Measurements from ENCODE around the gene MST1R. TPM values are rescaled to one million over a fixed set of nuclear protein-coding genes. Genes with fewer than 3 reads are reported as not detected.

Gene MST1R
- total RNA-seq, 1 donor from 2014 or later: 0.99 TPM

GRCh38 chr3:49878686-49879085 lies 25.0 kb downstream of the MST1R start:
- DNase-seq (ENCODE audit: low read depth, low spot score): no peak

GRCh38 chr3:49877716-49878115 lies 26.0 kb downstream of the MST1R start:
- no peak for DNase-seq (ENCODE audit: low read depth, low spot score)

- DNase-seq (ENCODE audit: low read depth, low spot score): no peak
Measured at GRCh38 chr3:49876567-49876966, 27.1 kb downstream of the MST1R start.

GRCh38 chr3:49873623-49874022 lies 30.1 kb downstream of the MST1R start:
- no peak for DNase-seq (ENCODE audit: low read depth, low spot score)

- DNase-seq (ENCODE audit: low read depth, low spot score): no peak
Measured at GRCh38 chr3:49872801-49873281, 30.8 kb downstream of the MST1R start.

GRCh38 chr3:49871531-49872153 lies 32.0 kb downstream of the MST1R start:
- DNase-seq (ENCODE audit: low read depth, low spot score): no peak

GRCh38 chr3:49869525-49870126 lies 34.0 kb downstream of the MST1R start, which contains the start of gene CAMKV:
Gene CAMKV (minus strand): TSS chr3:49869906. CDS start chr3:49862388, 7,518 bp downstream.
- DNase-seq (ENCODE audit: low read depth, low spot score): no peak

GRCh38 chr3:49868862-49869466 lies 34.7 kb downstream of the MST1R start:
- DNase-seq (ENCODE audit: low read depth, low spot score): no peak

GRCh38 chr3:49867871-49868321 lies 35.8 kb downstream of the MST1R start:
- no peak for DNase-seq (ENCODE audit: low read depth, low spot score)

- no peak for DNase-seq (ENCODE audit: low read depth, low spot score)
Measured at GRCh38 chr3:49867400-49867799, 36.3 kb downstream of the MST1R start.

GRCh38 chr3:49865198-49865784 lies 38.4 kb downstream of the MST1R start:
- no peak for DNase-seq (ENCODE audit: low read depth, low spot score)

GRCh38 chr3:49864505-49864904 lies 39.2 kb downstream of the MST1R start:
- no peak for DNase-seq (ENCODE audit: low read depth, low spot score)

- no peak for DNase-seq (ENCODE audit: low read depth, low spot score)
Measured at GRCh38 chr3:49859576-49860305, 43.9 kb downstream of the MST1R start.

GRCh38 chr3:49856181-49857005 lies 47.3 kb downstream of the MST1R start, which contains the start of gene TRAIP:
Gene TRAIP (minus strand): TSS chr3:49856564. CDS start chr3:49856453, 111 bp downstream.
- peak; percentile 60 for DNase-seq (ENCODE audit: low read depth, low spot score)

GRCh38 chr3:49855662-49856061 lies 48.0 kb downstream of the MST1R start:
- no peak for DNase-seq (ENCODE audit: low read depth, low spot score)

GRCh38 chr3:49845694-49846093 lies 58.0 kb downstream of the MST1R start:
- DNase-seq (ENCODE audit: low read depth, low spot score): no peak

GRCh38 chr3:49844464-49845183 lies 59.0 kb downstream of the MST1R start:
- no peak for DNase-seq (ENCODE audit: low read depth, low spot score)

GRCh38 chr3:49842843-49843517 lies 60.7 kb downstream of the MST1R start:
- no peak for DNase-seq (ENCODE audit: low read depth, low spot score)

- no peak for DNase-seq (ENCODE audit: low read depth, low spot score)
Measured at GRCh38 chr3:49841806-49842205, 61.9 kb downstream of the MST1R start.
